GM18517 (cell line): ENCODE measurements around the gene TARS2.

Source experiments
- ATAC-seq: cut with Tn5 transposase; IDR thresholded peaks from one replicate; pipeline ENCODE4 v1.9.1; 2021; ENCODE audit warnings: mild to moderate bottlenecking, moderate library complexity; ENCODE audit not compliant: unreplicated experiment

Gene TARS2

GRCh38 chr1:150536836-150537731, 49.9 kb downstream of the TARS2 start:
- no peak for ATAC-seq

GRCh38 chr1:150537732-150538684, 50.8 kb downstream of the TARS2 start:
- ATAC-seq: no peak

DNA sequence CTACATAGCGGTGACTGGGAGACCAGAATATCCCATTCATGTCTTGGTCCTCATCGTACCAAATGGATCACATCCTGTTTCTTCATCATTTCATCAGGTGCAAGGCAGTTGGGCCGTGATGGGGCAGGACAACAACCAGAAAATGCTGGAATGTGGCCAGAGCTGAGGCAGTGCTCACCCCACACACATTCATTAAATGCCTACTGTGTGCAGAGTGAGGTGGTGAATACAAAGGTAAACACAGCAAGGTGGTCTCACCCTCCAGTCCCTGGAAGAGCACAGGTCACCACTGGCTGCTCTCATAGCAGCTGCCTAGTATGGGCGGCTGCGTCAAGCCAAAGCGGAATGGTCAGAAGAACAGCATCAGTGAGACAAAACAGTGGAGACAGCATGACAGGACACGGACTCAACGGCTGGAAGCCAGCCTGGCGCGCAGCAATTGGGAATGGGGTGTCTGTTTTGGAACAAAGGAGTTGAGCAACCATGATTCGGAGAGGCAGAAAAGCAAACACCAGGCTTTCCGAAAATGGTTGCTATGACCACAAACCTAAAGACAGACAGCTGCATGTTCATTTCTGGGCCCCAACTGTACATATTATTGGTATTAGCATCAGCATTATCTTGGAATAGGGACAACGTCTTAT, 56.4 kb downstream of the TARS2 start:
- no peak for ATAC-seq

GRCh38 chr1:150544204-150544603, 57.0 kb downstream of the TARS2 start:
- no peak for ATAC-seq

- ATAC-seq: no peak
Measured at GRCh38 chr1:150545486-150546032, 58.3 kb downstream of the TARS2 start.

GRCh38 chr1:150546294-150546937, 59.2 kb downstream of the TARS2 start:
- ATAC-seq: no peak

DNA sequence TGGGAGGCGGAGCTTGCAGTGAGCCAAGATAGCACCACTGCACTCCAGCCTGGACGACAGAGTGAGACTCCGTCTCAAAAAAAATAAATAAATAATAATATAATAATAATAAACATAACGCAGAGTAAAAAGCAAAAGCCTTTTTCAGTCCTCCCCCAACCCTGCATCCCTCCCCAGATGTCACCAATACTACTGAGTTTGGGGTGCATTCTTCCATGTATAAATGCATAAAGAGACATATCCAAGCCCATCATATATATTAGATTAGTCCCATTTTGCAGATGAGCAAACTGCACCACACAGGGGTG, 61.1 kb downstream of the TARS2 start:
- no peak for ATAC-seq

GRCh38 chr1:150548632-150549495, 61.6 kb downstream of the TARS2 start, which contains the start of gene ADAMTSL4:
TSS of gene ADAMTSL4 (plus strand) at chr1:150549408. CDS start at chr1:150552289, 2,881 bp downstream.
- ATAC-seq: no peak

DNA sequence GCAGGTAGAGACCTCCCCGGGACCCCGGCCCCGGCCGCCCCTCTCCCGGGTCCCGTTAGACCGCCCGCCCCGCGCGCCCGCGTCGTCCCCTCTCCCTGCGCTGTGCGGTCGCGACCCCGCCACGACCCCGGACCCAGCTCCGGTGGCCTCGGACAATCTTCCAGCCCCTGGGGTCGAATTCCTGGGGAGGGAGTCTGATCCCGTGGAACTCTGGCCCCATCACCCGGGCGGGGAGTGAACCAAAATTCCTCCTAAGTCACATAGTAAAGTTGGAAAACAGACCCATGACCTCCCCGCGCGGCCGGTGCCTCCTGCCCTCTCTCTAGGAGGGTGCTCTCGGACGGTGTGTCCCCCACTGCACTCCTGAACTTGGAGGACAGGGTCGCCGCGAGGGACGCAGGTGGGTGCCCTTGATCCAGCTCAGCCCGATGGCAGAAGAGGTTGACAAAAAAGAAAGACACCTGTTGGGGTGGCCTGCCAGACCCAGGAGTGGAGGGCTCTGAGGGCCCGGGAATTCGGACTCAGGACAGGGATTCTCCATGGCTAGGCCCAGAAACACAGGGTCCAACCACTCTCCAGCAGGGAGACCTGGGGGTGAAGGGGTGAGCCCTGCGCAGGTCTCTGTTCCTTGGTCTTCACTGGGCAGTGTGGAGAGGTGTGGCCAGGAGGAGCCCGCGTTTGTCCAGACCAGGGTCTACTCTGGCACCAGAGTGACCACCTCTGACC, 62.4 kb downstream of the TARS2 start:
- ATAC-seq: no peak

- no peak for ATAC-seq
Measured at GRCh38 chr1:150550222-150551050, 63.2 kb downstream of the TARS2 start.

GRCh38 chr1:150551051-150551783, 64.0 kb downstream of the TARS2 start:
- ATAC-seq: no peak

DNA sequence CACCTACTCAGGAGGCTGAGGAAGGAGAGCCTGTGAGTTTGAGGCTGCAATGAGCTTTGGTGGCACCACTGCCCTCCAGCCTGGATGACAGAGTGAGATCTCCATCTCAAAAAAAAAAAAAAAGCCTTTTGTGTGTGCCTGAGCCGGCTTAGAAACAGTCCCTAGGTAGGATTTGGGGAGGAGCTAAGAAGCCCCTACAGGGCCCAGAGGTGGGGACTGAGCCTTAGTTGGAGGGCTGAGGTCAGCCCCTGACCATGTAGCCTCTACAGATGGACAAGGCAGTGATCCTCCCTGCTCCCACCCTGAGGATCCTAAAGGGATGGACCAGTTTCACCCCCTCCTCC, 64.5 kb downstream of the TARS2 start:
- ATAC-seq: no peak

DNA sequence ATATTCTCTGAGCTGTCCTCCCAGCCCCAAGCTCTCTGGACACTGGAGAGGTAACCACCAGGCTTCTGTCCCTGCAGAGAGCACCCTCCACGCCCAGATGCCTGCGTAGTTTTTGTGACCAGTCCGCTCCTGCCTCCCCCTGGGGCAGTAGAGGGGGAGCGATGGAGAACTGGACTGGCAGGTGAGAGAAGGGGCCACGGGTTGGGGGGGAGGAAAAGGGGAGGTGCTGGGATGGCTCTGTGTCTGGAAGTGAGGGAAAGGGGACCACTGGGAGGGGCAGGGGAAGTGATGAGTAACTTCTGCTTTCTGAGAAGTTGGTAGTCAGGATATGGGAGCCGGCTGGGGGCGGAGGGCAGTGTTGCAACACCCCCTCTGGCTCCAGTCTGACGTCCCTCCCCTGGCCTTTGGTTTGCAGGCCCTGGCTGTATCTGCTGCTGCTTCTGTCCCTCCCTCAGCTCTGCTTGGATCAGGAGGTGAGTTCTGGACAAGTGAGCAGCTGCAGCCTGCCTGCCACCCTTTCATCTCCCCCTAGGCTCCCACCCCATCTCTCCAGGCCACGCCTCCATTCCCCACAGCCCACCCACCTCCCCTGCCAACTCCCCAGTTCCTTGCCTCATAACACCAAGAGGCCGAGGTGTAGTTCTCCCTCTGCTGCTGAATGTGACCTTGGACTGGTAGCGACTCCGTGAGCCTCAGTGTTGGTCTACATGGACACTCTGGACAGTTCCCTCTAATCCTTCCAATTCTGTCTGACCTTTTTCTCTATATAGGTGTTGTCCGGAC, 65.1 kb downstream of the TARS2 start:
- ATAC-seq: no peak

DNA sequence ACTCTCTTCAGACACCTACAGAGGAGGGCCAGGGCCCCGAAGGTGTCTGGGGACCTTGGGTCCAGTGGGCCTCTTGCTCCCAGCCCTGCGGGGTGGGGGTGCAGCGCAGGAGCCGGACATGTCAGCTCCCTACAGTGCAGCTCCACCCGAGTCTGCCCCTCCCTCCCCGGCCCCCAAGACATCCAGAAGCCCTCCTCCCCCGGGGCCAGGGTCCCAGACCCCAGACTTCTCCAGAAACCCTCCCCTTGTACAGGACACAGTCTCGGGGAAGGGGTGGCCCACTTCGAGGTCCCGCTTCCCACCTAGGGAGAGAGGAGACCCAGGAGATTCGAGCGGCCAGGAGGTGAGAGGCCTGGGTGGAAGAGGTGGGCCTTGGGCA, 65.7 kb downstream of the TARS2 start:
- no peak for ATAC-seq

DNA sequence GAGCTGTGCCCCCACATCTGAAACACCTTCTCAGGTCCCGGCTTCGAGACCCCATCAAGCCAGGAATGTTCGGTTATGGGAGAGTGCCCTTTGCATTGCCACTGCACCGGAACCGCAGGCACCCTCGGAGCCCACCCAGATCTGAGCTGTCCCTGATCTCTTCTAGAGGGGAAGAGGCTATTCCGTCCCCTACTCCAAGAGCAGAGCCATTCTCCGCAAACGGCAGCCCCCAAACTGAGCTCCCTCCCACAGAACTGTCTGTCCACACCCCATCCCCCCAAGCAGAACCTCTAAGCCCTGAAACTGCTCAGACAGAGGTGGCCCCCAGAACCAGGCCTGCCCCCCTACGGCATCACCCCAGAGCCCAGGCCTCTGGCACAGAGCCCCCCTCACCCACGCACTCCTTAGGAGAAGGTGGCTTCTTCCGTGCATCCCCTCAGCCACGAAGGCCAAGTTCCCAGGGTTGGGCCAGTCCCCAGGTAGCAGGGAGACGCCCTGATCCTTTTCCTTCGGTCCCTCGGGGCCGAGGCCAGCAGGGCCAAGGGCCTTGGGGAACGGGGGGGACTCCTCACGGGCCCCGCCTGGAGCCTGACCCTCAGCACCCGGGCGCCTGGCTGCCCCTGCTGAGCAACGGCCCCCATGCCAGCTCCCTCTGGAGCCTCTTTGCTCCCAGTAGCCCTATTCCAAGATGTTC, 66.3 kb downstream of the TARS2 start:
- ATAC-seq: no peak

GRCh38 chr1:150554086-150554452, 66.8 kb downstream of the TARS2 start:
- ATAC-seq: no peak
